Activated naive CD4-positive, alpha-beta T cell (primary cell): ENCODE data around the gene KCP.

Source experiments
- DNase-seq, 4 experiments: peaks; one replicate each; lab custom pipeline; 2025; lab: John Stamatoyannopoulos, UW

KCP gene

GRCh38 chr7:128887169-128888038 is 23.1 kb downstream of the KCP start:
- no peak for DNase-seq

- no peak for DNase-seq
Measured at GRCh38 chr7:128886391-128887168, 23.9 kb downstream of the KCP start.

GRCh38 chr7:128885370-128886187 is 24.9 kb downstream of the KCP start:
- DNase-seq: no peak

GRCh38 chr7:128884561-128885369 is 25.7 kb downstream of the KCP start:
- DNase-seq: no peak

- DNase-seq: peak; percentile 79 to 90 (median 84)
Measured at GRCh38 chr7:128883622-128884448, 26.7 kb downstream of the KCP start.

- DNase-seq: no peak
Measured at GRCh38 chr7:128882134-128882533, 28.4 kb downstream of the KCP start.

GRCh38 chr7:128881458-128882125 is 28.9 kb downstream of the KCP start:
- DNase-seq: no peak

- no peak for DNase-seq
Measured at GRCh38 chr7:128880791-128881457, 29.6 kb downstream of the KCP start.

- DNase-seq: no peak
Measured at GRCh38 chr7:128879939-128880746, 30.4 kb downstream of the KCP start.

- no peak for DNase-seq
Measured at GRCh38 chr7:128879461-128879938, 31.0 kb downstream of the KCP start.

GRCh38 chr7:128878226-128879105 is 32.0 kb downstream of the KCP start:
- DNase-seq: no peak

- DNase-seq: no peak
Measured at GRCh38 chr7:128877756-128878120, 32.8 kb downstream of the KCP start.

GRCh38 chr7:128876978-128877755 is 33.3 kb downstream of the KCP start:
- DNase-seq: no peak

- DNase-seq: no peak
Measured at GRCh38 chr7:128876586-128876977, 33.9 kb downstream of the KCP start.

- no peak for DNase-seq
Measured at GRCh38 chr7:128876127-128876526, 34.4 kb downstream of the KCP start.

- DNase-seq: no peak
Measured at GRCh38 chr7:128875523-128875948, 35.0 kb downstream of the KCP start.
